Measurements from ENCODE around the gene NAPA.

Gene NAPA

GRCh38 chr19:47438793-47439220 is 76.1 kb downstream of the NAPA start:
- Histone ChIP-seq H3K9ac (ENCODE audit: low read depth, low read length, poor library complexity, severe bottlenecking) (no peak overlapping the region), H2AFZ (ENCODE audit: low read length) (no peak overlapping the region), H3K27me3 (ENCODE audit: insufficient read depth, low read length, poor library complexity, severe bottlenecking) (no peaks in the 10 kb centered on the region), H3K79me2 (ENCODE audit: insufficient read depth, low read length) (no peaks in the 10 kb centered on the region), H3K36me3 (ENCODE audit: insufficient read depth, low read length) (no peaks in the 10 kb centered on the region), H3K9me2 (replicated peaks; ENCODE audit: low read depth, low read length) (no peaks in the 10 kb centered on the region), H4K20me1 (ENCODE audit: insufficient read depth, low read length, poor library complexity, severe bottlenecking) (no peaks in the 10 kb centered on the region), H3K4me2 (ENCODE audit: low read depth, low read length, poor library complexity, severe bottlenecking) (no peak overlapping the region), H3K9me3 (ENCODE audit: insufficient read depth, low read depth, low read length) (no peaks in the 10 kb centered on the region), H3F3A (ENCODE audit: low read depth) (no peaks in the 10 kb centered on the region), H3K4me1 (ENCODE audit: insufficient read depth, low read length, poor library complexity, severe bottlenecking) (no peaks in the 10 kb centered on the region), H3K4me3 (ENCODE audit: low read length, poor library complexity, severe bottlenecking) (no peak overlapping the region)
- TF ChIP-seq EZH2phosphoT487 (IDR thresholded peaks at IDR 0.05; ENCODE audit: borderline replicate concordance), result no peak
- no peak for TF ChIP-seq CTCF (conservative IDR thresholded peaks at IDR 0.05; ENCODE audit: low read length)

All from Loucy (cell line).